GM18519 (cell line): ENCODE results near the gene PPIB.

ENCODE experiments used
- ATAC-seq: cut with Tn5 transposase; IDR thresholded peaks from one replicate; pipeline ENCODE4 v1.9.1; 2021; ENCODE audit warnings: mild to moderate bottlenecking, moderate library complexity; ENCODE audit not compliant: unreplicated experiment, low FRiP score

Gene PPIB

DNA sequence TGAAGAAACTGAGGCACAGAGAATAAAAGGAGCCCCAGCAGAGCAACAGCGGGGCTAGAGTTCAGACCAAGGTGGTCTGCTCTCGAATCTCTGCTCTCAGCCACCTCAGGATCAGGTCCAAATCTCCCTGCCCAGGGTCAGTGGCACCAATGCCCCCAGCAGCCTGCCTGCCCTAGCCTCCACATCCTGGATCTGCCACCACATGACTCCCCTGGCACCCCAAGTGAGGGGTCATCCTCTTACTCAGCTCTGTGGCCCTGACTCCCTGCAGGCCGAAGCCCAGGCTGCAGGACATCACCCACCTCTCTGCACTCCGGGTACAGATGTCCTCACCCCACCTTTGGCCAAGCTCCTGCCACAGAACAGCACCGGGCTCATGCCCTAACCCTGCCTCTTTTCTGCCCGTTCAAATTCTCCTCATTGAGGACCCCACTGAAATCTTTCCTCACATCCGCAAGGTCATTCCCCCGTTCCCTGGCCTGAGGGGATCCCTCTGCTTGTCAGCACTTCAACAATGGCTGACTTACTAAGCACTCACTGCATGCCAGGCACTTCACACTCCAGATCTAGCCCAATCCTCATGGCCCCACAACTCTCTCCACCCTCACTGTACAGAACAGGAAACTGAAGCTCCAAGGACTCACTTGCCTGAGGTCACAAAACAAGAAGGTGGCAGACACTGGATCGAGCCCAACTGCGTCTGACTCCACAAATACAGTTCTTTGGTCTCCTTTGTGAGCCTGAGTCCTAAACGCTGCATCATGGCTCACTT is 4.3 kb downstream of the PPIB start:
- no peak for ATAC-seq

DNA sequence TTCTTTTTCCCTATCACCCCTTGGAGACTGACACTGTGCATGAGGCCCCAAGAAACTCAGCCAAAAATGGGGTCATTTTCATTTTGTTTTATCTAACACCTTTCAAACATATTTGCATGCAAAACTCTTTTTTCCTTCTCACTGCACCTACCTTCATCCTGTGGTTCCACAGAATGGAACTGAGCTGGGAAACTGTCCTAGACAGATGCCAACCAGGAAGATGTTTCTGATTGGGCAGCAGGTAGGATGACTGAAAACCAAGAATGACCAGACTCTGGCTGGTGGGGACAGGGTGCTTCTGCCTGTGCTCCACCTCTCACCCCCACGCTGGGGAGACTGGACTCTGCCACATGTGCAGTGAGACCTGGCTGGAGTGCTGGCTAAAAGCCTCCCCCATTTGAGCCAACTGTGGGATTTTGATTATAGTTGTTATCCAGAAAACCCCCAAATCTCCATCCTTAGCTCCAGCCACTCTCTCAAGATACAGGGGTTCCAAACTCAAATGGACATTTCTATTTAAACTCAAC is 5.2 kb downstream of the PPIB start:
- no peak for ATAC-seq

DNA sequence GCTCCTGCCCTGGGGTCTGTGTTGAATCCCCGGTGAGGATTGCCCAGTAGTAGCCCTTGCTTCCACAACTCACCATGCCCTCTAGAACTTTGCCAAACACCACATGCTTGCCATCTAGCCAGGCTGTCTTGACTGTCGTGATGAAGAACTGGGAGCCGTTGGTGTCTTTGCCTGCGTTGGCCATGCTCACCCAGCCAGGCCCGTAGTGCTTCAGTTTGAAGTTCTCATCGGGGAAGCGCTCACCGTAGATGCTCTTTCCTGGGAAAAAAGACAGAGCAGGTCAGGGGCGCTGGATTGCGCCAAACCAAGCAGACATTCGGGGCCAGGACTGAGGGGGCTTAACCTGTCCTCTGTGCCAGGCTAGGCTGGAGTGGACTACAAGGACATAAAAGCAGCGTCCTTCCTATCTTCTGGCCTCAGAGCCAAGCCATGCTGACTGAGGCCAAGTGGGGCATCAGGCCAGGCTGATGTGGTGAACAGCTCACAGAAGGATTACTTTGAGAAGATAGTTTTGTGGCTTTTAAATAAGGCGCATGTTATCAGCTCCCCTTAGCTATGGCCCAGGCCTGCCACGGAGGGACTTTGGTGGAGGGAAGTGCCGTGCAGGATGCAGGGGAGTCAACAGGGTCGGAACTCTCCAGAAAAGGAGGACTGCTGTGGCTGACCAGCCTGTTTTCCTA is 6.0 kb downstream of the PPIB start:
- ATAC-seq: no peak

DNA sequence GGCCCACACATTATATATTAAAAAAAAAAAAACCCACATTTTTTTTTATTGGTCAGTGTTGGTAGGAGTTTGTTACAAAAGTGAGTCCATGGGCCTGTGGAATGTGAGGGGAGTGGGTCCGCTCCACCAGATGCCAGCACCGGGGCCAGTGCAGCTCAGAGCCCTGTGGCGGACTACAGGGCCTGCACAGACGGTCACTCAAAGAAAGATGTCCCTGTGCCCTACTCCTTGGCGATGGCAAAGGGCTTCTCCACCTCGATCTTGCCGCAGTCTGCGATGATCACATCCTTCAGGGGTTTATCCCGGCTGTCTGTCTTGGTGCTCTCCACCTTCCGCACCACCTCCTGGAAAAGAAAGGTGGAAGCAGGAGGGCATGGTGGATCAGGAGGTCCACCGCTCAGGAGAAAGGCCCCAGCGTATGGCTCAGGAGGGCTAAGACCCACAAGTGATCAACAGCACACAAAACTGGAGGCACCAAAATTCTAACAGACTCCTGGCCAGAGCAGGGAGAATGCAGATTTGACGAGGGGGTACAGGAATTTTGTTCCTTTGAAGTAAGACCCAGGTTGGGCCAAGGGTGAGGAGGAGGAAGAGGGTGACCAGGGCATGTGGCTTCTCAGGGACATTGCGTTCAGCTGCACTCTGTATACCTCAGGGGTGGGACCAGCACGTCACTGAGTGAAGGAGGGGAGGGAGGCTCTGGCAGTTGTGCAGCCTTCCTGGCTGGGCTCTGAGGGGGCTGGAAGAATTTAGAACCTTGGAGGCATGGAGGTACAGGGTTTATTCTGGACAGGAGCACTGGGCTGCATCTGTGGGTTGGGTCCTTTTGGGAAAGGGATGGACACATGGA is 6.8 kb downstream of the PPIB start:
- ATAC-seq: no peak

DNA sequence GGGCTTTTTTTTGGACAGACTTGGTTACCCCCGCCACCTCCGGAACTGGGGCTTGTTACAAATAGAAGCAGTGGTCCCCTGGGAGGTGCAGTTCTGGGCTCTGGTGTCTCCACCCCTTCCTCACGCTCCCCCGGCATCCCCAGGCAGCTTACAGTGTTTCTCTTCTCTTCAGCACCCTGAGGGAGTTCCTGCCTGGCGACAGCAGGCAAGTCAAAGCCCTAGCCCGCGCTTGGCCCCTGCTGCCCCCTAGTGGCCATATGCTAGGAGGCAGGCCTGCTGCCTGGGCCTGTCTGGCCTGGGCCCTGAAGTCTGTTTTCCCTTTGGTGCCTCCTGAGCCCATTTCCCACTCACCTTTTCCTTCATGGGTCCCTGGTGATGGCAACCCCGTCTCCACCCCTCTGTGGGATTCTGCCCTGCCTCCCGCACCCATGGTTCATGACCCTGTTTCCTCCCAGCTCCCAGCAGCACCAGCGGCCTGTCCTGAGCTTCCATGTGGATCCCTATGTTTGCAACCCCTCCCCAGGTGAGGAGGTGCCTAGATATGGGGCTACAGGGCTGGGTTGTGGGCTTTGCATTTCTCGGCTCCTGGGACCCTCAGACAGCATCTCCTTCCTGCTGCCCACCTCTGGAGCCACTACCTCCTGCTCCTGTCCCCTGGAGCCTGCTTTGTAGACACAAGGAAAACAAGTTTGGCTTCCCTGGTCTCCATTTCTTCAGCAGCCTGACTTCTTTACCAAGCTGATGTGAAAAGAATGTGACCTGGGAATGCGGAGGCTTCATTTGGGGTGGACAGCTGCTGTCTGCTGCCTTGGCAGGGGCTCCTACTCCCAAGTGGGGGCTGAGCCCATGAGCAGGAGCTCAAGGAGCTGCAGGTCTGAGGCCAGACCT is 9.1 kb downstream of the PPIB start:
- ATAC-seq: peak; percentile 48

DNA sequence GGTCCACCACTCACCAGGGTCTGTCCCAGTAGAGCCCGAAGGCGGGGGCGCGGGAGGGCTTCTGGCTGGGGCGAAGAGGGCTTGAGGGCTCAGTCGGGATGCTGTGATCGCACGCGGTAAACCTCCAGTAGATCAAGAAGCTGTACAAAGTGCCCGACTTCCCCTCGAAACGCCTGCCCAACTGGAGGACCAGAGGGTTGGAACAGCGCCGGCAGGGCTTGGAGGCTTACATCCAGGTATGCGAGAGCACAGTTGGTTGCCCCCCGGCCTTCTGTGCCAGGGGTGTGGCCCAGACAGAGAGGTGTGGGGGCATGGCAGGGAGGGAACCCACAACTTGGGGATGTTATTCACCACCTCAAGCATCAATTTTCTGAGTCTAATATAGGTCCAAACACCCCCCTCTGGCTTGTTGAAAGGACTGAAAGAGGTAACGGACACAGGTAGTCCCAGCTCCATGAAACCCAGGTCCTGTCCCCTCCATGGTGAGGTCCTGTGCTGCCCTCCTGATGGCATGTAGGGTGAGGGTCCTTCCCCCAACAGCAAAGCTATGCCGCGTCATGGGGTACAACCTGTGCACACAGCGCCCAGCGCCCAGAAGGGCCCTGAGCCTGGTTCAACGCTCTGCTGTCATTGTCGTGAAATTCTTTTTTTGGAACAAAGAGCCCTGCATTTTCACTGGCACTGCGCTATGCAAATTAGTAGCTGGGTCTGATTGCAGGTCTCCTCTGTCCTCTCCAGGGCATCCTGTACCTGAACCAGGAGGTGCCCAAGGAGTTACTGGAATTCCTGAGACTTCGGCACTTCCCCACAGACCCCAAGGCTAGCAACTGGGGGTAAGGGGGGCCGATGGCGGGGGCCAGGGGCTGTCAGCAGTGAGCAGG is 10.1 kb downstream of the PPIB start:
- no peak for ATAC-seq

DNA sequence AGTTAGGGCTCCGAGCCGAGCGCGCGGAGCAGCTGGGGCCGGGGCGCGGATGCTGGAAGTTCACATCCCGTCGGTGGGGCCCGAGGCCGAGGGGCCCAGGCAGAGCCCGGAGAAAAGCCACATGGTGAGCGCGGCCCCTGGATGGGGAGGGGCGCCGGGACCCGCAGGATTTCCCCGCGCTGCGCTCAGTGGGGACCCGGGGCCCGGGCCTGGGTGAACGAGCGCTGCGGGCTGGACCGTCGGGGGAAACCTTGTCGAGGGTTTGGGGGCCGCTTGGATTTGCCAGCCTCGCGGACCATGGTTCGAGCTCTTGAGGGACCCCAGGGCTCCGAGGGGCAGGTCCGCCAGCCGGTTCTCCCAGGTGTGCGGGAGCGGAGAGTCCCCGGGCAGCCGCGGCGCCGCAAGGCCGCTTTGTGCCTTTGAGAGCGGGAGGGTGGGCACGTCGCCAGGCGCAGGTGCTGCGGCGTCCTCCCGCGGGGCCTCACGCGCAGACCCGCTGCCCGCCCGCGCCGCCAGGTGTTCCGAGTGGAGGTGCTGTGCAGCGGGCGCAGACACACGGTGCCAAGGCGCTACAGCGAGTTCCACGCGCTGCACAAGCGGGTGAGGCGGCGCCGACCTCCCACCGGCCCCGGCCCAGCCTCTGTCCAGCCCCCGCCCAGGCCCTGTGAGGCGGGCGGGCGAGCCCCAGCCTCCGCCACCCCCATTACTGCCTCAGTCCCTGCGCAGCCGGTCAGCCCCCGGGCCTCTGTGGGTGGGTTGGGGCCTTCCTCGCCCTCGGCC is 10.9 kb downstream of the PPIB start, which contains the start of gene SNX22:
Gene SNX22, plus strand, starts transcription at position 5 of the 780 bp plus-strand sequence. Its CDS starts 45 bp downstream, at position 50.
- no peak for ATAC-seq

DNA sequence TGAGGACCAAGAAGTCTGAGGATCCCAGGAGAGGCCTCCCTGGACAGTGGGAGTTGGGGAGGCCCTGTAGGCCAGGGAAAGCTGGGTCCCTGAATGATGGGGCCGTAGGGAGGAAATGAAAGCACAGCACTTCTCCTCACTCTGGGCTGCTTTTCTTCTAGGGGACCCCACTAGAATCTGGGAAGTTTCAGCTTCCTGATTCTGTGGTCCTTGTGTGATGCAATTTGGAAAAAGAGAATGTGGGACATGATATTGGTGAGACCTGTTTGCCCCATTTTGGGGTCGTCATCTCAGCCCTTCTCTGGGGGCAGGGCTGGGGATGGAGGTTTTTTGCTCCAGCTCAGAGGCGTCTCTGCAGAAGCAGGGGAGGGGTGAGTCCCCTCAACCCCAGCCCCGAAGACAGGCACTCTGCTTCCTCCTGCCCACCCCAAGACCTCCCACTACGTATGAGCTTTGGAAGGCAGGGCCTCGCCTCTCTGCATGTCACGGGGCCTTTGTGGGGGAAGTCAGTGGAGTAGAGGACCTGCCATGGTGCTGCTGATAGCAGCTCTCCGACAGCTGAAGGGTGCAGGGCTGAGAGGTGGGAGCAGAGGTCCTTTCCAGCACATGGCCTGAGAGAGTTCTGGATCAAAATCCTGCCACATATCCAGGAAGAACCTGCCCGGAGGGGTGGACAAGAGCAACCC is 12.8 kb downstream of the PPIB start:
- ATAC-seq: no peak

DNA sequence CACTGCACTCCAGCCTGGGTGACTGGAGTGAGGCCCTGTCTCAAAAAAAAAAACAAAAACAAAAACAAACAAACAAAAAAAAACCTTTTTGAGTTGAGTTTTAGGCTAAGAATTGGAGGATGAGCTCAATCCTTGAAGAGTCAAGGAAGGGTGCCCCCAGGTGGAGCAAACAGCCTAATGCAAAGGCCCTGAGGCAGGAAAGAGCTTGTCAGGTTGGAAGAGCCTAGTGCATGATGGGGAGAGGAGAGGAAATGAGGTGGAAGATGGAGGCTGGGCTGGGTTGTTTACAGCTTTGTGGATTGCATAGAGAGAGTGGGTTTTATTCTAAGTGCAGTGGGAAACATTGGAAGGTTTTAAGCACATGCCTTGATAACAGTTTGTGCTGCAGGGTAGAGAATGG is 13.4 kb downstream of the PPIB start:
- no peak for ATAC-seq

DNA sequence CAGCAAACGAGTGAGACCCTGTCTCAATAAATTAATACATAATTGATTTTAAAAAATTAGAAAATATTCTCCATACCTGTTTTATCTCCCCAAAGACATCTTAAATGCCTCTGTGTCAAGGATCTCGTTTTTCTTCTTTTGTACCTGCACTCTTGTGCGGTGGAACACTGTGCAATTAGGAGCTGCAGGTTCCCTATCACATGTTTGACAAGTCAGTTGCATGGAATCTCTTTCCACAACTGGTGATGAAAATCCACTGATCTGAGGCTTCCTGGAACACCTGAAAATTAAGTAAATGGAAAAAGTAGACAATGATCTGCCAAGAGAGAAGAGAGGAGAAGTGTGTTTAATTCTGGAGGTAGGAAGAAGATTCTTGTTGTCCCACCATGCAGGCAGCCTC is 14.2 kb downstream of the PPIB start:
- ATAC-seq: no peak

DNA sequence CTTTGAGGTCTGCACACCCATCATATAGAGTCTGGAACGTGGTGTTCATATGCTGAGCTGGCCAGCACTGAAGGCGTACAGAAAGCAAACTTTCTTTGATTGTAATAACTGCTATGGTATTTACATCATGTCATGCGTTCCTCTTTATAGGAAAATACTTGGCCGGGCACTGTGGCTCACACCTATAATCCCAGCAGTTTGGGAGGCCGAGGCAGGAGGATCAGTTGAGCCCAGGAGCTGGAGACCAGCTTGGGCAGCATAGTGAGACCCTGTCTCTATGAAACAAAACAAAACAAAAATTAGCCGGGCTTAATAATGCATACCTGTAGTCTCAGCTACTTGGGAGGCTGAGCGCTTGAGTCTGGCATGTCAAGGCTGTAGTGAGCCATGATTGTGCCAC is 14.7 kb downstream of the PPIB start:
- no peak for ATAC-seq

DNA sequence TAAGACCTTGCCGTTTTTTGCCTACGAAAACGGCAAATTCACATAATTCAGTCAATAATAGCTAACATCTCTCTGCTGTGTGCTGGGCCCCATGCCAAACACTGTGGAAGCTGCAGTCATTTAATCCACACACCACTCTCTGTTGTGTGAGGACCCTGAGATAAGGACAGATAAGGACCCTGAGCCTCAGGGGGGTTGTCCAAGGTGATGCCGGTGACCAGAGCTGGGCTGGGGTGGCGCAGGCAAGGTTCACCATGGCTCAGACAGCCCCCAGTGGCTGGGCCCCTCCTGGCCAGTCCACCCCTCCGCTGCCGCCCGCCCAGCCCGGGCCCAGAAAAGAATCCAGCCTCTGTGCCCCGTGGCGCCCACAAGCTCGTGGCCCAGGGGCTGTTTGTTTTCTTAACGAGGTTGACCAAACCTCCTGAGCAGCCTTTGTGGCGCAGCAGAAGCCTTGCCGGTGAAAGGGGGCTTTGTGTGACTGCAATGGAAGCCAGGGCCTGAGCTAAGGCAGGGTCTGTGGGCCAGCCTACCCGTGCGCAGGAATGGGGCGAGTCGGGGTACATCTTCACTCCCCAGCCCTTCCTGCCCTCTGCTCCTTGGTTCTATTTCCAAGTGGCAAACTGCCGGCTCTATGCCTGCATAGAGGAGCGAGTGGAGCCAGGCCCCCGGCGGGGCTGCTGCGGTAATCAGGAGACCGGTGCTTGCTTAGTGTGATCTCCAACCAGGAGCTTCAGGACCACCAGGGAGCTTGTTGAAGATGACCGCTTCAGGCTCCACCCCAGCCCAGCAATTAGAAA is 15.7 kb downstream of the PPIB start:
- ATAC-seq: no peak

DNA sequence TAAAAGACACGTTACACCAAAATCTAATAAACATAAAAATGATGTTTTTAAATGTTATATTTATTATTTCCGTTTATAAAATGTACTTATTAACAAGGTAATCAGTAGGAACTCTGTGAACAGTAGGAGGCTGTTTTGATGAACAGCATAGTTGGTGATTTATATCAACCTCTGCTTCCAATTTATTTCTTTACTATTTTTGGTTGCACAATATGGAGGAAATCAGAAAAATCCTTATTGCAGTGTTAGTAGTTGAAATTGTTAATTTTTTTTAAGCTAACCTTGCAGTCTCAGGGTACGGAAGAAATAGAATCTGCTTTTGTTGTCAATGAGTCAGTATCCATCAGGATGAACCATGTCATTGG is 16.3 kb downstream of the PPIB start:
- no peak for ATAC-seq

DNA sequence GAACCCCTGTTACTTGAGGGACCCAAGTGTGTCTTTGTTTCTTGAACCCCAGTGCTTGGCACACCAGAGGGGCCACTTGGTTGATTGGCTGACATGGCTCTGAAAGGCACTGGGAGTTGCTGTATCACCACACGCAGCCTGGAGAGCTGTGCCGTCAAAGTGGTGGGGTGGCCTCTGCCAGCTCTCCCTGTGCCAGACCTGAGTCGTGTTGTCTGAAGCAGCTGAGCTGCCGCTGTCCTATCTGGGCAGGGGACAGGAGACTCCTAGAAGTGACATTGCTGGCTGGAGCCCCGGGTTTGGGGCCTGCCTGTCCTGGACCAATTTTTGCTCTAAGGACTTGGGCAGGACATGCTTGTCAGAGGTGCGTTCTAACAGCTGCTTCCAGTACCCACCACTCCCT is 16.8 kb downstream of the PPIB start:
- ATAC-seq: no peak

DNA sequence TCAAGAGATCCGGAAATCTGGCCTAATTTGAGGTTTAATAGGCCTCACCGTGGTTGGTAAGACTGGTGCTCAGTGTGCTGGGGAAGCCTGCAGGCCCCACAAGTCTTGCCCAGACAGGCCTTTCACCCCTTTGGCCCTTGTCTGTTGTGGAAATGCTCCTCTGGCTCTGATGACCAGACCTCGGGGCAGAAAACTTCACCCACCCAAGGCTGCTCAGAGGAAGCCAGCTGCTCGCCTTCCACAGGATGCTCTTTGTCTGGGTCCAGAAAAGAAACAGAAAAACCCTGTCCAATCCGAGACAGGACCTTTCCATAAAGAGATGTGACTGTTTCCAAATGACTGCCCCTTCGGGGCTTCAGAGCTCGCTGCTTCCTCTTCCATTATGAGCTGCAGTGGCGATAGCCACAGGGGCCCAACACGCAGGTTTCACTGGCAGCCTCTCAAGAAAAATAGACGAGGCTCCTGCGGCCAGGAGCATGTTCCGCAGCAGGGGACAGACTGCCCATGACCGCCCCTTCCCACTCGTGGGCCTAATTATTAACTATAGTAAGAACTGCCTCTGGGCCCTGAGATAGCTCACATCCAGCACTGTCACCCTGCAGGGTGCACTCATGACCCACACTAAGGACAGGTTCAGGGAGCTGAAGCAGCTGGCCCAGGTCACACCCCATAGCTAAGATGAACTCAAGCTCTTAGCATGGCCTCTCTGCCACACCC is 18.1 kb downstream of the PPIB start:
- ATAC-seq: peak; percentile 47

DNA sequence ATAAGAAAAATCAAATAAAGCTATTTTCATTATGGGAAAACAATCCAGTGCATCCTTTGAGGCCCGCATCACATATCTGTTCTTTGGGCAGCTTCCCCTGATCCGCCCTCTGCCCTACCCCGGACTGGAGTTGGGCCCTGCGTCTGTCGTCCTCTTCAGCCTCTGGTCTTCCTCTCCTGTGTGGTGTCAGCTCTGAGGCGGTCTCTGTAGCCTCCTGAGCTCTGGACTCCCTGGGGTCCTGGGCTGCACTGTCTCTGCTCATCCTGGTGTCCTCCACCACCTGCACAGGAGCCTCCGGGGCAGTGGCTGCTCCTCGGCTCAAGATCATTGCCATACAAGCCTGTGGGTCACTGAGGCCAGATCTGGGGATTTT is 18.6 kb downstream of the PPIB start:
- ATAC-seq: peak; percentile 21
